A549 treated with DMSO at 1 μM for 4 hours (cell line): Measurements from ENCODE around the gene AOPEP. TPM values are rescaled to one million over a fixed set of nuclear protein-coding genes. Genes with fewer than 3 reads are reported as not detected.

Experiments used
- total RNA-seq: library from RNA; stranded (reverse); fragments of 200-300 nt; extraction: Qiagen RNA extraction; gene quantifications from 5 replicates; pipeline ENCODE4 v1.2.3, GENCODE V29; 2022; ENCODE audit warnings: low read depth

AOPEP gene, protein sequence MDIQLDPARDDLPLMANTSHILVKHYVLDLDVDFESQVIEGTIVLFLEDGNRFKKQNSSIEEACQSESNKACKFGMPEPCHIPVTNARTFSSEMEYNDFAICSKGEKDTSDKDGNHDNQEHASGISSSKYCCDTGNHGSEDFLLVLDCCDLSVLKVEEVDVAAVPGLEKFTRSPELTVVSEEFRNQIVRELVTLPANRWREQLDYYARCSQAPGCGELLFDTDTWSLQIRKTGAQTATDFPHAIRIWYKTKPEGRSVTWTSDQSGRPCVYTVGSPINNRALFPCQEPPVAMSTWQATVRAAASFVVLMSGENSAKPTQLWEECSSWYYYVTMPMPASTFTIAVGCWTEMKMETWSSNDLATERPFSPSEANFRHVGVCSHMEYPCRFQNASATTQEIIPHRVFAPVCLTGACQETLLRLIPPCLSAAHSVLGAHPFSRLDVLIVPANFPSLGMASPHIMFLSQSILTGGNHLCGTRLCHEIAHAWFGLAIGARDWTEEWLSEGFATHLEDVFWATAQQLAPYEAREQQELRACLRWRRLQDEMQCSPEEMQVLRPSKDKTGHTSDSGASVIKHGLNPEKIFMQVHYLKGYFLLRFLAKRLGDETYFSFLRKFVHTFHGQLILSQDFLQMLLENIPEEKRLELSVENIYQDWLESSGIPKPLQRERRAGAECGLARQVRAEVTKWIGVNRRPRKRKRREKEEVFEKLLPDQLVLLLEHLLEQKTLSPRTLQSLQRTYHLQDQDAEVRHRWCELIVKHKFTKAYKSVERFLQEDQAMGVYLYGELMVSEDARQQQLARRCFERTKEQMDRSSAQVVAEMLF
- total RNA-seq, result 164 to 220 TPM (median 217 TPM) in 5 replicates

DNA sequence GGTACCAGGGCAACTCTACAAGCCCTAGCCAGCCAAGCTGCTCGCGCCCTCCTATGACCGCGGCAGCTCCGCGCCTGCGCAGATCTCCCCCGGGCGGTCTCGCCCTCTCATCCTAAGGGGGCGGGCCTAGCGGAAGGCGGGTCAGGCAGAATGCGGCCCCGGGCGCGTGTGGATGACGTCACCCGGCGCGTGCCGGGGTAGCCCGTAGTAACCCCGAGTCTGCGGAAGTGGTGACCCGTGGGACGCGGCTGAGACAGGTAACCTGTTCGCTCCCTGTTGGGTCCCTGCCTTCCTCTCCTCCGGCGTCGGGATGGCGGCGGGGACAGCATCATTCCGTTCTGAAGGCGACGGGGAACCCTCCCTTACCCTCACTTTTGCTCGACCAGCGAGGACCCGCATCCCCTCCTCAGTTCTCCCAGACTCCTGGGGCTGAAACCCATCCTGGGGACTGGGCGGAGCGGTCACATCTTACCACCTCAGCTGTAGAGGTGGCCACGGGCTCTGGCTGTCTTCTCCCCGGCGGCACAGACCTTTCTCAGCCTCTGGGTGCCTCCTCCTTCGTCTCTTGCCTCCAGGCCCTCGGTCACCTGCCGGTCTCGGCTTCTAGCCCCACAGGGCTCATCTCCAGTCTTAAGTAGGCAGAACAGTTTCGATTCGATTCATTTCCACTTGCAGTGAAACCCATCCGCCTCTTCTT, at the start of gene AOPEP:
AOPEP (plus strand) TSS at position 205 of the 697 bp plus-strand sequence. CDS start 33,085 bp downstream, outside the sequence.

Other genes starting within 250 kb of the AOPEP start
- gene PCAT7, start 171.6 kb upstream of the AOPEP start, total RNA-seq, result 0.66 to 1.2 TPM (median 0.92 TPM) in 5 replicates
- not detected in 5 replicates for gene FBP2, start 132.9 kb upstream of the AOPEP start, total RNA-seq
- gene FBP1, start 87.2 kb upstream of the AOPEP start, total RNA-seq, result 0.09 TPM in 1 of 5 replicates, not detected in the others